Fibroblast of skin of left biceps (primary cell): ENCODE data around the gene KCNQ4.

Experiments used
- DNase-seq, 2 experiments: peaks; one replicate each; pipeline ENCODE4 v3.0.0-alpha.2; 2013; ENCODE audit warnings: low read depth in 2 of 2

Gene KCNQ4

DNA sequence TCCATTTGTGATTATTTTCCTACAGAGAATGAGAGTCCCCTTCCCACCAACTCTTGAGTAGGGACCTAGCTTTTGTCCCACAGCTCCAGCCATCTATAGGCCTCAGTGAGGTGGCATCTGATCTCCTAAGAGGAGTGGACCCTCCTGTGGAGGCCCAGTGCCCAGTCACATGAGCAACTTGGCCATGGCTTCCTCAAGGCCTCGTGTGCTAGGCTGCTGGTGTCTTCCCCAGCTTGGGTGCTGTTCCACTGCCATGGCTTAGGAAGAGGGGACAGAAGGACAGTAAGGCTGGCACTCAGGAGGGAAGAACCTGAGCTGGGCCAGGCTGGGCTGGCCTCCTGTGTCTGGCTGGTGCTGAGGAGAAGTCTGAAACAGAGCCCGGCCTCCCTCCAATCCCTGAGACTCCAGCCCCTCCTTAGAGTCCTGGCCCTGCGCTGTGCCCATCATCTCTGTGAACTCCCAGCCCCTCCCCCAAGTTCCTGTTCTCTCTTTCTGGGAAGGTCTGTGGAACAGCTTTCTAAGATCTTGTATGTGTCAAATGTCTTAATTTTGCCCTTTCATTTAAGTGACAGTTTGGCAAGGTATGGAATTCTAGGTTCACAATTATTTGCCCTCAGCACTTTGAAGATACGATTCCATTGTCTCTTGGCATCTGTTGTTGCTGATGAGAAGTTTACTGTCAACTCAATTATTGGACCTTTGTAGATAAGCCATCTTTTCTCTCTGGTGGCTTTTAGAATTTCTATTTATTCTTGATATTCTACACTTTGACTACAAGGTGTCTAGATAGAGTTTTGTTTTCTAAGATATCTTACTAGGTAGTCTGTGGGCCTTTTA is 7.1 kb upstream of the KCNQ4 start:
- no peak for DNase-seq

DNA sequence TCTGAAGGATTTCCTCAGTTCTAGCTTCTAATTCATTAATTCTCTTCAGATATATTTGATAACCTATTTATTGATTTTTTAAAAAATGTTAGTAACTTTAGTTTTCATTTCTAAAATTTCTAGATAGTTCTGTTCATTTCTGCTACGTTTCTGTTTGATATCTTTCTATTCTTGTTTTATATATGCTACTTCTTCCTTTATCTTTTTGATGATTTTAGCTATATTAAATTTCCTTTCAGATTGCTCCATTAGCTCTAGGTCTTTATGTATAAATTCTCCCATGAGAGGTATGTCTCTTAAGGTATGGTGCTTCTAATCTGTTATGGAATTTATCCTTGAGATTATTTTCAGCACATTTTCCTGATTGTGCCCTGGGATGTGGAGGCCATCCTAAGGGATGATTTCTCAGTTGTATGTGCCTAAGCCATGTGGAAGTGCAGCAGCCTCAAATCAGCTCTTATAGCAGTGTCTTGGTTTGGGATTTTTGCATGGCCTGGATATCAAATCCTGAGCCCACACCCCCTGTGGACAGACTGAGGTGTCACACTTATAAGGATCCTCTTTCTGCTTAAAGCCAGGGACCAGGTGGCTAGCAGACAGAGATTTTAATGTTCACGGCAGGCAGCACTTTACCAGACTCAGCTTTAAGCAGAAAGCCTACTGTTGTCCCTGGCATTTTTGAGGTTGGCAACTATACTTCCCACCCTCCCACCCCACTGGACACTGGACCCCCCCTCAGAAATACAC is 6.2 kb upstream of the KCNQ4 start:
- no peak for DNase-seq

GRCh38 chr1:40780678-40781607 is 2.6 kb upstream of the KCNQ4 start:
- DNase-seq: no peak

DNA sequence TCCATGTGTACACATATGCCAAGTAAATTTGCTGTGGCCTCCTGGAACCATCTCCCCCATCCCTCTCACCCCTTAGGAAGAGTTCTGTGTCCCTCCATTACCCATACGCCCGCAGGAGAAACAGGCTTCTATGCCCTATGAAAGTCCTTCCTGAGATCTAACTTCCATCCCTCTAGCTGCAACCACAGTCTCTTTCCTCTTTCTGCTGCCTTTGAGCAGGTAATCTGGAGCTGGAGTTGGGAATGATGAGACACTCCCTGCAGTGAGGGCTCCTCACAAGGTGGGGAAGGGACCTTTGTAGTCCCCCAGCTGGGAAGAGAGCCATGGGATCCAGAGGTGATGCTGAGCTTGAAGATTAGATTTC is 2.0 kb upstream of the KCNQ4 start:
- no peak for DNase-seq

- DNase-seq: no peak
Measured at GRCh38 chr1:40782371-40782956, 1.1 kb upstream of the KCNQ4 start.

DNA sequence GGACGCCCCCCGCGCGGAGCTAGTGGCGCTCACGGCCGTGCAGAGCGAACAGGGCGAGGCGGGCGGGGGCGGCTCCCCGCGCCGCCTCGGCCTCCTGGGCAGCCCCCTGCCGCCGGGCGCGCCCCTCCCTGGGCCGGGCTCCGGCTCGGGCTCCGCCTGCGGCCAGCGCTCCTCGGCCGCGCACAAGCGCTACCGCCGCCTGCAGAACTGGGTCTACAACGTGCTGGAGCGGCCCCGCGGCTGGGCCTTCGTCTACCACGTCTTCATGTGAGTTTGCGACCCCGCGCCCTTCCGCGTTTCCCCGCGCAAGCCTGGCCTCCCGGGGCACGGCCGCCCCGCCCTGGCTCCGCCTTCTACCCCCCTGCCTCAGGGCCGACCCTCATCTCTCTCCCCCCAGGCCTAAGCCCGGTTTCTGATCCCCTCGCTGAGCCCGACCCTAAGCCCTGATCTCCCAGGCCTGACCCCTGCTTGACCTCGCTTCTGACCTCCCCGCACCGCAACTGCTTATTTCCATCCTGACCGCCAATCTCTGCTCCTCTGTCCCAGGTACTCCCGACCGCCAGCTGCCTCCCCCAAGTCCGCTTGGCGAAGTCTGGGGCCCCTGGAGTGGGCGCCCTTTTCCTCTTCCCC is 669 bp downstream of the KCNQ4 start:
- no peak for DNase-seq

- no peak for DNase-seq
Measured at GRCh38 chr1:40784771-40785151, 1.2 kb downstream of the KCNQ4 start.

DNA sequence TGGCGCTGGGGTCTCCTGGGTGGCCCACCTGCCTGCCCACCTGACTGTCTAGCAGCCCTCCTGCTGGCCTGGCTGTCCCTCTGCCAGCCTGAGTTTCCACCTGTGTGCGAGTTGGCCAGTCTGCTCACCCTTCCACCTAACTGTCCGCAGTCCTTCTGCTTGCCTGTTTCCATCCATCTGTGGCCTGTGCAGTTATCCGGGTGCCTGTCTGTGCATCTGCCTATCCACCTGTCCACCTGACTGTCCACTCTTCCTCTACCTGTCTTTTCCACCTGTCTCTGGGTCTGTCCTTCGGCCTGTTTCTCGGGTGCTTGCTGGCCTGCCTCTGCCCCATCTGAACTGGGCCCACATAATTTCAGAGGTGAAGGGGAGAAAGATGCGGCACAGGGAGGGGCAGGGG is 1.9 kb downstream of the KCNQ4 start:
- DNase-seq: no peak

DNA sequence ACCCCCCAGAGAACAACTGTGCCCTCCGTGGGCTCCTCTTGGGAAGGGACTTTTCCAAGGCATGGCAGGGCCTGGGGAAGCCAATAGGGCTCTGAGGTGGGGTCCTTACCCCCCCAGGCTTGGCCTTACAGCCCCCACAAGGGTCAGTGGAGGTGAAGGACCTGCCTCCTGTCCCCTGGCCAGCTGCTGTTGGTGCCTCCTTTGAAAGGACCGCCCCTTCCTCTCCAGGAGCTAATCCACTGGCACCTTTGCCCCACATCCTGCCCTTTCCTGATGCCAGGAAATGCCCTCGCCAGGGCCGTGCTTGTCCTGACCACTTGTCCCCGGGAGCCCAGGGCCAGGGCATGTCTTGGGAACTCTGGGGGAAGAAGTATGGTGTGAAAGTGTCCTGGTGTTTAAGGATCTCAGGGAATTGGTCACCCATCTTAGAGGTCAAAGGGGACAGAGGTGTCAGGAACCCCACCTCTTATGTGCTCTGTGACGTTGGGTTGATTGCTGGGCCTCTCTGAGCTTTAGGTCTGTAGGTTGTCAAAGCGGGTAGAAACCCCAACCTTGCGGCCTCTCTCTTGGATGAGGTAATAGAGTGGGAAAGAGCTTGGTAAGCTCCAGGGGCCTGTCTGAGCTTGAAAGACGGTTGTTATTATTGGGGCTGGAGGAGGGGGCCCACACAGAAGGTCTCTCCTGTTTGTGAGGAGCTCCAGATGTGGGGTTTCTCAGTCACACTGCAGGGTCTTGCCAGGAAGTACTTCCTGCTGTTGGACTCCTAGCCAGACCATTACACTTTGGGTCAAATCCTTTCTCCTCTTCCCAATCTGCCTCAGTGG is 2.8 kb downstream of the KCNQ4 start:
- DNase-seq: no peak

- DNase-seq: no peak
Measured at GRCh38 chr1:40786995-40787705, 3.6 kb downstream of the KCNQ4 start.

GRCh38 chr1:40787737-40788560 is 4.4 kb downstream of the KCNQ4 start:
- no peak for DNase-seq

DNA sequence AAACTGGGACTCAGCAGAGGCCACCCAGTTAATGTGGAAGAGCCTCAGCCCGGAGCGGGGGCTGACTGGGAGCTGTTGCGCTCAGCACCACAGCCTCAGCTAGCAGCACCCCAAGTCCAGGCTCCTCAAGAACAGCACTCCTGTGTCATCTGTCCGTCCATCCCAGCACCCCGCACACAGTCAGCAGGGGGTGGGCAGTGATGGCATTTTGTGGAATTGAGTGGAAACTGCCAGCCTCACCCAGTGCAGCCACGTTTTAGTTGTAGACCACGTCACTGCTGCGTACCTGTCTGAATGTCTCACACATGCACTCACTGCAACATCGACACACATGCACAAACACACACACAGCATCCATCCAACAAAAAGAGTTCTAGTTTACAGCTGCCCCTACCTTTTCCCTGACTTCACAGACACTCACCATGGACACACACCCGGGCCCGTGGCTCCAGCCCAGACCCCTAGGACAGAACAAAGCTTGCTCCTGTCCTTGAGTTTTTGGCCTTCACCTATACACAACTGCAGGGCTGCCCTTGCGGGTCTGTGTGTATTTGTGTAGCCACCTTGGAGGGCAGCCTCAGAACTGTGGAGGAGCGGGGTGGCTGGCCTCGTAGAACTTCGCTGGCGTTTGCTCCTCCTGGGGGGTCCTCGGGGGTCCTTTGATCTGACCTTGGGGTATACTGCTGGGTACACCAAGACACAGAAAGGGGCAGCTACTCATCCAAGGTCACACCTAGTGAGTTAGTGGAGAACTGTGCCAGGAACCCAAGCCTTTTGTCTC is 5.2 kb downstream of the KCNQ4 start:
- DNase-seq: no peak

DNA sequence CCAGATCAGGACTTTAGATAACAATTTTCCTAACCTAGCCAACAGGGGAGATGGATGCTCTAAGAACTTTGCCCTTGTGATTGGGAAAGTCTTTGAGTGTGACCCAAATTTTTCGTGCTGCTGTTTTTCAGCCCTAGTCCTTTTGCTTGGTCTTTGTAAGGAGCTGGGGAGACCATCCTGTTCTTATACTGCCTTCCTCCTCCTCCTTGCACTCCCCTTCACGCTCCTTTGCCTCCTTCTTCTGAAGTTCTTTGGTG is 5.7 kb downstream of the KCNQ4 start:
- DNase-seq: no peak

- DNase-seq: no peak
Measured at GRCh38 chr1:40789661-40790430, 6.3 kb downstream of the KCNQ4 start.

GRCh38 chr1:40792036-40792435 is 8.4 kb downstream of the KCNQ4 start:
- no peak for DNase-seq

DNA sequence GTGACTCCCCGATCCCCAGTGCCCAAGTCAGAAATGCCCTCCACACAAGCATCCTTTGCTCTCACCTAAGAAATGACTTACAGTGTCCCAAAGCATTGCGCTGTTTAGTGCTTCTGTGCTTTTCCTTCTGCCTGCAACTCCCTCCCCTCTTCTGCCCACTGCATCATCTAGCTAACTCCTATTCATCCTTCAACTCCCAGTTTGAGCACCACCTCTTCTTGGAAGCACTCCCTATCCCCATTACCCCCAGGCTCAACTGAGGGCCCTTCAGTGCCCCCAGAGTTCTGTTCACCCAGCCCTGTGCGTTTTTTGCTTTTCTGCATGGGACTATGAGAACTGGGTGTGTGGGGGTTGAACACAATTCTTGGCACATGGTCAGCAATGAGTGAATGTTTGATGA is 10.0 kb downstream of the KCNQ4 start:
- no peak for DNase-seq

GRCh38 chr1:40794048-40794447 is 10.5 kb downstream of the KCNQ4 start:
- no peak for DNase-seq
